Activated CD4-positive, alpha-beta T cell treated with anti-CD3 and anti-CD28 coated beads for 1 hour (primary cell): ENCODE results near the gene CCL3.
"Not testable (repeated sequence)": the region's sequence is repeated elsewhere in the genome, so short reads cannot be mapped to it uniquely, and the experiment has no call there.

Experiments used
- DNase-seq: peaks from one replicate; pipeline ENCODE4 v3.0.0-alpha.2; 2020

CCL3 gene

GRCh38 chr17:36114971-36115648 is 25.2 kb upstream of the CCL3 start:
- not testable (repeated sequence) for DNase-seq

GRCh38 chr17:36113131-36113530 is 23.2 kb upstream of the CCL3 start:
- DNase-seq = not testable (repeated sequence)

- no peak for DNase-seq
Measured at GRCh38 chr17:36112572-36112971, 22.6 kb upstream of the CCL3 start.

GRCh38 chr17:36111068-36111490 is 21.1 kb upstream of the CCL3 start:
- no peak for DNase-seq

- DNase-seq = not testable (repeated sequence)
Measured at GRCh38 chr17:36108265-36108664, 18.3 kb upstream of the CCL3 start.

GRCh38 chr17:36107660-36108059 is 17.7 kb upstream of the CCL3 start:
- no peak for DNase-seq

GRCh38 chr17:36106493-36106835 is 16.5 kb upstream of the CCL3 start:
- DNase-seq = no peak

- no peak for DNase-seq
Measured at GRCh38 chr17:36105781-36106492, 16.0 kb upstream of the CCL3 start.

- DNase-seq = no peak
Measured at GRCh38 chr17:36104701-36105181, 14.8 kb upstream of the CCL3 start.

GRCh38 chr17:36104246-36104645 is 14.3 kb upstream of the CCL3 start:
- not testable (repeated sequence) for DNase-seq

- DNase-seq = not testable (repeated sequence)
Measured at GRCh38 chr17:36103401-36103975, 13.5 kb upstream of the CCL3 start, which contains the start of gene CCL4. Gene CCL4 (plus strand): TSS chr17:36103827. CDS start chr17:36103906, 79 bp downstream.

- not testable (repeated sequence) for DNase-seq
Measured at GRCh38 chr17:36099004-36099403, 9.1 kb upstream of the CCL3 start.

- DNase-seq = no peak
Measured at GRCh38 chr17:36095992-36096391, 6.0 kb upstream of the CCL3 start.

- no peak for DNase-seq
Measured at GRCh38 chr17:36094746-36095145, 4.8 kb upstream of the CCL3 start.

GRCh38 chr17:36094232-36094631 is 4.3 kb upstream of the CCL3 start:
- DNase-seq = no peak

GRCh38 chr17:36092715-36093114 is 2.8 kb upstream of the CCL3 start:
- DNase-seq = not testable (repeated sequence)

GRCh38 chr17:36092230-36092629 is 2.3 kb upstream of the CCL3 start:
- no peak for DNase-seq

GRCh38 chr17:36089339-36089865 is 541 bp downstream of the CCL3 start:
- DNase-seq = no peak

GRCh38 chr17:36088670-36089338 is 1.1 kb downstream of the CCL3 start:
- no peak for DNase-seq

- DNase-seq = not testable (repeated sequence)
Measured at GRCh38 chr17:36087897-36088572, 1.9 kb downstream of the CCL3 start.

GRCh38 chr17:36087471-36087870 is 2.5 kb downstream of the CCL3 start:
- DNase-seq = not testable (repeated sequence)

GRCh38 chr17:36086791-36087190 is 3.2 kb downstream of the CCL3 start:
- DNase-seq = no peak
